Skeletal muscle satellite cell (primary cell): ENCODE data around the gene TAF11.

Experiments
- H3K27me3 ChIP-seq: 2 replicates; pipeline ENCODE4 v1.7.0; 2013; ENCODE audit warnings: low read length; ENCODE audit not compliant: control insufficient read depth, insufficient read depth
- H3K36me3 ChIP-seq: 2 replicates; pipeline ENCODE4 v1.7.0; 2013; ENCODE audit warnings: mild to moderate bottlenecking, control low read depth, low read length; ENCODE audit not compliant: insufficient read depth
- H3K4me1 ChIP-seq: 2 replicates; pipeline ENCODE4 v1.7.0; 2013; ENCODE audit warnings: low read length; ENCODE audit not compliant: control insufficient read depth, insufficient read depth
- H3K4me2 ChIP-seq: 2 replicates; pipeline ENCODE4 v1.7.0; 2013; ENCODE audit warnings: mild to moderate bottlenecking, low read length
- H3K4me3 ChIP-seq: 2 replicates; pipeline ENCODE4 v1.7.0; 2013; ENCODE audit warnings: low read length
- H3K9ac ChIP-seq: 2 replicates; pipeline ENCODE4 v1.7.0; 2013; ENCODE audit warnings: mild to moderate bottlenecking, low read depth, low read length, moderate library complexity
- H3K9me3 ChIP-seq: replicated peaks from 2 replicates; pipeline ENCODE4 v1.7.0; 2013; ENCODE audit warnings: mild to moderate bottlenecking, control low read depth, low read length

TAF11 gene

GRCh38 chr6:34919651-34920050 lies 31.8 kb upstream of the TAF11 start:
- H3K9ac ChIP-seq: no peak overlapping the region
- H3K9me3 ChIP-seq: no peaks in the 10 kb centered on the region
- no peak overlapping the region for H3K4me2 ChIP-seq
- no peaks in the 10 kb centered on the region for H3K27me3 ChIP-seq
- peaks cover 24% of the 10 kb centered on the region for H3K4me1 ChIP-seq
- no peaks in the 10 kb centered on the region for H3K36me3 ChIP-seq
- H3K4me3 ChIP-seq: no peak overlapping the region

GRCh38 chr6:34917626-34918285 lies 29.9 kb upstream of the TAF11 start:
- Histone ChIP-seq H3K9ac (no peak overlapping the region), H3K4me3 (no peak overlapping the region), H3K4me2 (no peak overlapping the region), H3K4me1 (peaks cover 35% of the 10 kb centered on the region), H3K36me3 (no peaks in the 10 kb centered on the region), H3K9me3 (no peaks in the 10 kb centered on the region), H3K27me3 (no peaks in the 10 kb centered on the region)

- Histone ChIP-seq H3K4me2 (no peak overlapping the region), H3K4me3 (no peak overlapping the region), H3K9ac (no peak overlapping the region), H3K27me3 (no peaks in the 10 kb centered on the region), H3K9me3 (no peaks in the 10 kb centered on the region), H3K4me1 (peaks cover 37% of the 10 kb centered on the region), H3K36me3 (no peaks in the 10 kb centered on the region)
Measured at GRCh38 chr6:34916348-34916967, 28.6 kb upstream of the TAF11 start.

GRCh38 chr6:34914358-34914757 lies 26.5 kb upstream of the TAF11 start:
- no peaks in the 10 kb centered on the region for H3K36me3 ChIP-seq
- no peaks in the 10 kb centered on the region for H3K9me3 ChIP-seq
- H3K9ac ChIP-seq: peak overlapping the region; percentile 9
- H3K27me3 ChIP-seq: no peaks in the 10 kb centered on the region
- H3K4me1 ChIP-seq: peaks cover 31% of the 10 kb centered on the region
- no peak overlapping the region for H3K4me3 ChIP-seq
- peak overlapping the region; percentile 43 for H3K4me2 ChIP-seq

- Histone ChIP-seq H3K9me3 (no peaks in the 10 kb centered on the region), H3K36me3 (no peaks in the 10 kb centered on the region), H3K4me2 (peak overlapping the region; percentile 43), H3K9ac (peak overlapping the region; percentile 1), H3K4me3 (no peak overlapping the region), H3K27me3 (no peaks in the 10 kb centered on the region), H3K4me1 (peaks cover 28% of the 10 kb centered on the region)
Measured at GRCh38 chr6:34912715-34913464, 25.0 kb upstream of the TAF11 start.

GRCh38 chr6:34911822-34912221 lies 24.0 kb upstream of the TAF11 start:
- Histone ChIP-seq H3K36me3 (no peaks in the 10 kb centered on the region), H3K4me2 (no peak overlapping the region), H3K4me3 (no peak overlapping the region), H3K9ac (no peak overlapping the region), H3K4me1 (peaks cover 28% of the 10 kb centered on the region), H3K9me3 (no peaks in the 10 kb centered on the region), H3K27me3 (no peaks in the 10 kb centered on the region)

GRCh38 chr6:34909320-34909883 lies 21.6 kb upstream of the TAF11 start:
- Histone ChIP-seq H3K9me3 (no peaks in the 10 kb centered on the region), H3K36me3 (no peaks in the 10 kb centered on the region), H3K4me3 (no peak overlapping the region), H3K27me3 (no peaks in the 10 kb centered on the region), H3K4me2 (no peak overlapping the region), H3K4me1 (peaks cover 17% of the 10 kb centered on the region), H3K9ac (no peak overlapping the region)

- no peak overlapping the region for H3K4me3 ChIP-seq
- H3K9ac ChIP-seq: no peak overlapping the region
- peaks cover 12% of the 10 kb centered on the region for H3K4me1 ChIP-seq
- no peaks in the 10 kb centered on the region for H3K9me3 ChIP-seq
- H3K27me3 ChIP-seq: no peaks in the 10 kb centered on the region
- no peaks in the 10 kb centered on the region for H3K36me3 ChIP-seq
- no peak overlapping the region for H3K4me2 ChIP-seq
Measured at GRCh38 chr6:34908194-34908593, 20.4 kb upstream of the TAF11 start.

GRCh38 chr6:34906826-34907225 lies 19.0 kb upstream of the TAF11 start:
- Histone ChIP-seq H3K4me1 (no peaks in the 10 kb centered on the region), H3K36me3 (no peaks in the 10 kb centered on the region), H3K9ac (no peak overlapping the region), H3K4me2 (no peak overlapping the region), H3K4me3 (no peak overlapping the region), H3K27me3 (no peaks in the 10 kb centered on the region), H3K9me3 (no peaks in the 10 kb centered on the region)

- no peak overlapping the region for H3K4me3 ChIP-seq
- no peak overlapping the region for H3K9ac ChIP-seq
- no peaks in the 10 kb centered on the region for H3K4me1 ChIP-seq
- no peaks in the 10 kb centered on the region for H3K9me3 ChIP-seq
- H3K36me3 ChIP-seq: no peaks in the 10 kb centered on the region
- H3K27me3 ChIP-seq: no peaks in the 10 kb centered on the region
- no peak overlapping the region for H3K4me2 ChIP-seq
Measured at GRCh38 chr6:34904990-34905613, 17.3 kb upstream of the TAF11 start.

- no peaks in the 10 kb centered on the region for H3K27me3 ChIP-seq
- no peaks in the 10 kb centered on the region for H3K36me3 ChIP-seq
- H3K4me1 ChIP-seq: no peaks in the 10 kb centered on the region
- no peak overlapping the region for H3K4me3 ChIP-seq
- no peaks in the 10 kb centered on the region for H3K9me3 ChIP-seq
- no peak overlapping the region for H3K4me2 ChIP-seq
- no peak overlapping the region for H3K9ac ChIP-seq
Measured at GRCh38 chr6:34901930-34902329, 14.1 kb upstream of the TAF11 start.
